ENCODE data around the gene PPARGC1A.

- TF ChIP-seq CTCF (IDR thresholded peaks at IDR 0.05) = no peak
- TF ChIP-seq POLR2A (IDR thresholded peaks at IDR 0.05) = no peak
Observed at GRCh38 chr4:23851464-23851863, 38.4 kb downstream of the PPARGC1A start.
